GM08714 (cell line): ENCODE measurements around the gene GYPE.
"Not testable (repeated sequence)": the region's sequence is repeated elsewhere in the genome, so short reads cannot be mapped to it uniquely, and the experiment has no call there.

Experiments
- H3K4me3 ChIP-seq: fragments of 200-500 bp; sonication (Bioruptor generic); 2 replicates; pipeline ENCODE4 v1.5.1; 2014; ENCODE audit warnings: mild to moderate bottlenecking, low read length, inconsistent platforms
- ZNF274 ChIP-seq: IDR thresholded peaks from 2 replicates; pipeline ENCODE4 v1.6.1; 2012; ENCODE audit warnings: mild to moderate bottlenecking, low read depth, low read length

Gene GYPE

DNA sequence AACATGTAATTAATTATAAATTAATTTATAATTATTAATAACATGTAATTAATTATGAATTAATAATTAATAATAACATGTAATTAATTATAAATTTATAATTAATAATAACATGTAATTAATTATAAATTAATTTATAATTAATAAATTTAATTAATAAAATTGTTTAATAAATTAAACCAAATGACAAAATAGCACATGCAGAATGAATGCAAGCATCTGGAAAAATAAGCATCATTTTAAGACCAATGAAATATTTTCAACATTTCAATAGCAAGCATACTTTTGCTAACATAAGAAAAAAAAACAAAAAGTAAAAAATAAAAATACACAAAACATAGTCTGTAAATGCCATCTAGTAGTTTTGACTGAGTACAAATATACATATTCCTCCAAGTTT lies 21.8 kb downstream of the GYPE start:
- TF ChIP-seq ZNF274 = no peak
- no peak overlapping the region for H3K4me3 ChIP-seq

DNA sequence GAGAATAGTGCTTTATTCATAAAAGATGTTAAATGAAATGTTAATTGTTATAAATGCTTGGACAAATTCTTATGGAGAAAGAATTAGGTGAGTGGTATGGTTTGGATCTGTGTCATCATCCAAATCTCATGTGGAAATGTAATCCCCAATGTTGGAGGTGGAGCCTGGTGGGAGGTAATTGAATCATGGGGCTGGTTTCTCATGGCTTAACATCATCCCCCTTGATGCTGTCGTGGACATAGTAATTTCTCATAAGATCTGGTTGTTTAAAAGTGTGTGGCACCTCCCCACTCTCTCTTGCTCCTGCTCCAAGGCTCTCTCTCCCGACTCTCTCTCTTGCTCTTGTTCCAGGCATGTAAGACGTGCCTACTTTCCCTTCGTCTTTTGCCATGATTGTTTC lies 22.5 kb downstream of the GYPE start:
- TF ChIP-seq ZNF274 = no peak
- H3K4me3 ChIP-seq = no peak overlapping the region

DNA sequence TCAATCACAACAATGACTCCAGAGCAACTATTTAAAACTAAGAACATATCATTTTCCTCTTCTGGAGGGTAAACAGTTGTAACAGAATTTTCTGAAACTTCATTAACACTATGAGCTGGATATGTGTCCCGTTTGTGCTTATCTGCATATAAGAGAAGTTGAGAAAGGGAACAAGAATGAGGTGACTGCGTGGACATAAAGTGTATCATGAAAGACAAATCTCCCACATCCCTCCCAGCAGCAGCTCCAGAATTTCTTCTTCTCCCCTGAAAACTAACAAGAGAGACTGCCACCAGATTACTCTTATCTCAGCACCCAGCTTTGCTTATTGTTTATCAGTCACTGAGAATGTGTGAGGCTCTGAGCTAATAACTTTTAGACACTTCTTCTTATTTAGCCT lies 25.8 kb downstream of the GYPE start:
- not testable (repeated sequence) for H3K4me3 ChIP-seq

- not testable (repeated sequence) for H3K4me3 ChIP-seq
Observed at GRCh38 chr4:143875357-143875756, 30.0 kb downstream of the GYPE start.

- H3K4me3 ChIP-seq = not testable (repeated sequence)
Observed at GRCh38 chr4:143870523-143871268, 34.7 kb downstream of the GYPE start.

- H3K4me3 ChIP-seq = not testable (repeated sequence)
Observed at GRCh38 chr4:143869925-143870324, 35.4 kb downstream of the GYPE start.

GRCh38 chr4:143862716-143863115 lies 42.6 kb downstream of the GYPE start:
- H3K4me3 ChIP-seq = not testable (repeated sequence)

- no peak overlapping the region for H3K4me3 ChIP-seq
- no peak for TF ChIP-seq ZNF274
Observed at GRCh38 chr4:143858456-143858855, 46.9 kb downstream of the GYPE start.

GRCh38 chr4:143857391-143858336 lies 47.7 kb downstream of the GYPE start:
- not testable (repeated sequence) for H3K4me3 ChIP-seq

- not testable (repeated sequence) for H3K4me3 ChIP-seq
Observed at GRCh38 chr4:143856017-143856557, 49.3 kb downstream of the GYPE start.

DNA sequence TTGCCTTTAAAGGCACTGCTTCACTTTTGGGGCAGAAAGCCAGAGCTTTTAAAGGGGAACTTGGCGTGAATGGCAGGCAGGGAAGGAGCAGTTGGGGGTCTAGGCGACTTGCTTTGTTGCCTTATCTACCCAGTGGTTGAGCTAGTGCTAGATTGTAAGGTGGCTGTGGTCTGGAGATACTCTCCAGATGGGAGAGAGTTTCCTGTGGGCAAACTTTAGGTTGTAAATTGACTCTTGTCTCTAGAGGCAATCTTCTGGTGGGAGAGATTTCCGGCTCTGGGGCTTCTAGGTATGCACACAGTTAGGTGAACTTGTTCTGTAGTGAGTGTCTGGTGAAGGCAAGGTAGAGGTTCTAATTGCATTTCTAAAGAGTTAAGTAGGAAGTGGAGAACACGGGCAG lies 50.7 kb downstream of the GYPE start:
- not testable (repeated sequence) for H3K4me3 ChIP-seq

DNA sequence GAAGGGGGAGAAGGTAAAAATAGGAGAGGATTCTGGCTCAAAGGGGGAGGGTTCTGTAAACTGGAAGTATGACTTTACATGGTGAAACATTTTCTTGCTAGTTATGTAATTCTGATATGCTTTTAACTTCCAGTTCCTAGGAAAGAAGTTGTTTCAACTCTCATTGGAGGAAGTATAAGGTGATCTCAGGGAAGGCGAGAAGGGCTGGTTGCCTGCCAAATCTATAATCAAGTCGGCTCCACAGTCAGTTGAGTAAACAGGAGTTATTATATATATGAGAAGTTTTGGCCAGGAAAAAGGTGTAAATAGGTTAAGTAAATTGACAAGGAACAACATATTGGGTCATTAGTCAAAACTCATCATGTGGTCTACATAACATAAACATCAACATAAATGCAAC lies 56.1 kb downstream of the GYPE start:
- H3K4me3 ChIP-seq = not testable (repeated sequence)

- not testable (repeated sequence) for H3K4me3 ChIP-seq
Observed at GRCh38 chr4:143843506-143843832, 61.9 kb downstream of the GYPE start.

- H3K4me3 ChIP-seq = not testable (repeated sequence)
Observed at GRCh38 chr4:143842624-143843505, 62.5 kb downstream of the GYPE start.

- not testable (repeated sequence) for H3K4me3 ChIP-seq
Observed at GRCh38 chr4:143839413-143839812, 65.9 kb downstream of the GYPE start.

DNA sequence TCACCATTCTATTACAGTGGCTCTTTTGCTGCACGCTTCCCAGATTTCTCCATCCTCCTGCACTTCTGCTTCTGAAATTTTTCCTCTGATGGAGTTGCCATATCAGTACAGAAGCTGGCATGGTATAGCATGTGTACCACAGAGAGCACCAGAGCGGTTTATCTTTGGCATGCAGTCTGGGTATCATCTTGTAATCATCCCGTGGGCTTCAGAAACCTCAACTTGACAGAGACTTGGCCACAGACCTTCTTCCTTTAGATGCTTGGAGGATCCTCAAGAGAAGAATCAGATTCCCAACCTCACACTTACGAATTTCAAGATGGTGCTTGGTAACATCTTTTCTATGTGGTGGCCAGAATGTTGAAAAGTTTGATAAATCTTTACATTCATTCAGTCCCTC lies 71.2 kb downstream of the GYPE start:
- H3K4me3 ChIP-seq = not testable (repeated sequence)

- not testable (repeated sequence) for H3K4me3 ChIP-seq
Observed at GRCh38 chr4:143833676-143834075, 71.7 kb downstream of the GYPE start.

GRCh38 chr4:143830576-143830975 lies 74.8 kb downstream of the GYPE start:
- not testable (repeated sequence) for H3K4me3 ChIP-seq

GRCh38 chr4:143829239-143829620 lies 76.1 kb downstream of the GYPE start:
- not testable (repeated sequence) for H3K4me3 ChIP-seq
